ENCODE data around the gene C6orf89.

C6orf89 gene

GRCh38 chr6:36971921-36972673 is 86.3 kb downstream of the C6orf89 start:
- no peak overlapping the region for H3K27ac ChIP-seq
- no peak overlapping the region for H3K4me3 ChIP-seq (IDR thresholded peaks at IDR 0.05; ENCODE audit: insufficient read depth, low read depth, low read length)
- no peak overlapping the region for H3K9ac ChIP-seq
- H4K20me1 ChIP-seq (ENCODE audit: insufficient read depth) = no peaks in the 10 kb centered on the region
- no peak for TF ChIP-seq CTCF (conservative IDR thresholded peaks at IDR 0.05; ENCODE audit: low read depth, low read length)
- H3K4me2 ChIP-seq = no peak overlapping the region
- no peaks in the 10 kb centered on the region for H3K4me1 ChIP-seq (ENCODE audit: low read depth, poor library complexity, severe bottlenecking)
- peaks cover 9% of the 10 kb centered on the region; the same call in 1 of the 2 replicates for H3K36me3 ChIP-seq (ENCODE audit: insufficient read depth)
- no peaks in the 10 kb centered on the region for H3K79me2 ChIP-seq (ENCODE audit: insufficient read depth, low read depth)
- H3K27me3 ChIP-seq (ENCODE audit: insufficient read depth, low read depth) = no peaks in the 10 kb centered on the region
- no peak overlapping the region for H2AFZ ChIP-seq (ENCODE audit: low read depth)

GRCh38 chr6:36973190-36973589 is 87.4 kb downstream of the C6orf89 start:
- TF ChIP-seq CTCF (conservative IDR thresholded peaks at IDR 0.05; ENCODE audit: low read depth, low read length) = no peak
- H3K4me1 ChIP-seq (ENCODE audit: low read depth, poor library complexity, severe bottlenecking) = no peaks in the 10 kb centered on the region
- H3K9ac ChIP-seq = no peak overlapping the region
- H3K79me2 ChIP-seq (ENCODE audit: insufficient read depth, low read depth) = no peaks in the 10 kb centered on the region
- H3K4me3 ChIP-seq (IDR thresholded peaks at IDR 0.05; ENCODE audit: insufficient read depth, low read depth, low read length) = no peak overlapping the region
- H3K27ac ChIP-seq = no peak overlapping the region
- H4K20me1 ChIP-seq (ENCODE audit: insufficient read depth) = no peaks in the 10 kb centered on the region
- H3K27me3 ChIP-seq (ENCODE audit: insufficient read depth, low read depth) = no peaks in the 10 kb centered on the region
- no peak overlapping the region for H2AFZ ChIP-seq (ENCODE audit: low read depth)
- peaks cover 9% of the 10 kb centered on the region; the same call in 1 of the 2 replicates for H3K36me3 ChIP-seq (ENCODE audit: insufficient read depth)
- no peak overlapping the region for H3K4me2 ChIP-seq

GRCh38 chr6:36973647-36974046 is 87.9 kb downstream of the C6orf89 start:
- no peaks in the 10 kb centered on the region for H3K79me2 ChIP-seq (ENCODE audit: insufficient read depth, low read depth)
- H3K9ac ChIP-seq = no peak overlapping the region
- no peak for TF ChIP-seq CTCF (conservative IDR thresholded peaks at IDR 0.05; ENCODE audit: low read depth, low read length)
- H3K4me3 ChIP-seq (IDR thresholded peaks at IDR 0.05; ENCODE audit: insufficient read depth, low read depth, low read length) = no peak overlapping the region
- no peak overlapping the region for H2AFZ ChIP-seq (ENCODE audit: low read depth)
- H3K4me1 ChIP-seq (ENCODE audit: low read depth, poor library complexity, severe bottlenecking) = no peaks in the 10 kb centered on the region
- peaks cover 9% of the 10 kb centered on the region; the same call in 1 of the 2 replicates for H3K36me3 ChIP-seq (ENCODE audit: insufficient read depth)
- no peaks in the 10 kb centered on the region for H3K27me3 ChIP-seq (ENCODE audit: insufficient read depth, low read depth)
- H3K27ac ChIP-seq = no peak overlapping the region
- no peak overlapping the region for H3K4me2 ChIP-seq
- H4K20me1 ChIP-seq (ENCODE audit: insufficient read depth) = no peaks in the 10 kb centered on the region

GRCh38 chr6:36975231-36976006 is 89.7 kb downstream of the C6orf89 start:
- H3K4me3 ChIP-seq (IDR thresholded peaks at IDR 0.05; ENCODE audit: insufficient read depth, low read depth, low read length) = no peak overlapping the region
- no peak overlapping the region for H3K9ac ChIP-seq
- no peaks in the 10 kb centered on the region for H3K4me1 ChIP-seq (ENCODE audit: low read depth, poor library complexity, severe bottlenecking)
- H2AFZ ChIP-seq (ENCODE audit: low read depth) = no peak overlapping the region
- no peaks in the 10 kb centered on the region for H4K20me1 ChIP-seq (ENCODE audit: insufficient read depth)
- no peak for TF ChIP-seq CTCF (conservative IDR thresholded peaks at IDR 0.05; ENCODE audit: low read depth, low read length)
- no peak overlapping the region for H3K4me2 ChIP-seq
- peaks cover 9% of the 10 kb centered on the region; the same call in 1 of the 2 replicates for H3K36me3 ChIP-seq (ENCODE audit: insufficient read depth)
- no peaks in the 10 kb centered on the region for H3K27me3 ChIP-seq (ENCODE audit: insufficient read depth, low read depth)
- no peak overlapping the region for H3K27ac ChIP-seq
- H3K79me2 ChIP-seq (ENCODE audit: insufficient read depth, low read depth) = peaks cover 3% of the 10 kb centered on the region; the same call in 1 of the 2 replicates
